Left hindlimb (tissue), 1 donor: ENCODE data around the gene TRPM5.
A peak's percentile ranks its signal among the peaks of the same experiment; 100 is the strongest.

Source experiments
- DNase-seq: peaks from one replicate; pipeline ENCODE4 v3.0.0-alpha.2; 2018

Gene TRPM5

DNA sequence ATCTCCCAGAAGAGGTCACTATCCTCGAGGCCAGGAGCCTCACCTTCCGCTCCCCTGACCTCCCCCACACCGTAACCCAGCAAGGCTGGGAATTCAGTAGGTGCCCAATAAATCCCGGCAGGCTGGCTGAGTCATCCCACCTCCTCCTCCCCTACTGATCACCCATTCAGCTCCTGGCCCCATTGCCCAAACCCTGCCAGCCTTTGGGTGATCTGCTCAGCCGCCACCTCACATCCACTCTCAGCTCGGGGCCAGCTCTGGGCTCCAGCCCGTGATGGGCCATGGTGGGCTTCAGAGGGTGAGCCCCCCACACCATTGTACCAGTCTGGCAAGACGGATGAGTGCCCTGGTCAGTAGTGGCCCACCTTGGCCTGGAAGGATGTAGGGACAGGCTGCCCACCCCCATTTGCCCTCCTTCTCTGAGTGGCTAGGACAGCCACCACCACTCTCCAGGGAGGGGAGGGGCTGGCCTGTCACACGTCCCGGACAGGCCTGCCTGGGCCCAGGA is 8.2 kb downstream of the TRPM5 start:
- DNase-seq, result no peak

- DNase-seq, result peak; percentile 10
These were observed 8.9 kb downstream of the TRPM5 start for GRCh38 chr11:2435288-2436012.

DNA sequence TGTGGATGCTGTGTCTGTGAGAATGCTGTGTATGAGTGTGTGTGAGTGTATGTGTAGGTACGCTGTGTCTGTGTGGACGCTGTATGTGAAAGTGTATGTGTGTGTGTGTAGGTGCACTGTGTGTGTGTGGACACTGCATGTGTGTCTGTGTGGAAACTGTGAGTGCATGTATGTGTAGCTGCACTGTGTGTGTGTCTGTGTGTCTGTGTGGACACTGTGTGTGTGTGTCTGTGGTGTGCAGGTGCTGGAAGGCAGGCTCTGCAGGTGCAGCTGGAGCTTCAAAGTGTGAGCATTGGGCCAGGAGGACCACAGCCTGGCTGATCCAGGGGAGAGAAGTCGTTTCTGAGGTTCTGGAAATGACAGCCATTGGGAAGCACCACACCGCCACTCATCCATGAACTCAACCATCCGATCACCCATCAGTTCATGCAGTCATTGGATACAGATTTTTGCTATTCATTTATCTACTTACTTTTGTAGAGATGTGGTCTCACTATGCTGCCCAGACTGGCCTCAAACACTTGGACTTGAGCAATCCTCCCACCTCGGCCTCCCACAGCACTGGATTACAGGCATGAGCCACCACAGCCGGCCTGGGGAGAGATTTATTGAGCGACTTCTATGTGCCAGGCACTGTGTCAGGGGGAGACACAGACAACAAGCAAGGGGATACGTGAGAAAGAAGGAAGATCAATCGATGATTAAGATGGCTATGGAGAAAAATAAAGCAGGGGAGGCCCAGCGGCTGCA is 9.6 kb downstream of the TRPM5 start:
- DNase-seq, result peak; percentile 15

GRCh38 chr11:2434008-2434407 is 10.3 kb downstream of the TRPM5 start:
- no peak for DNase-seq

DNA sequence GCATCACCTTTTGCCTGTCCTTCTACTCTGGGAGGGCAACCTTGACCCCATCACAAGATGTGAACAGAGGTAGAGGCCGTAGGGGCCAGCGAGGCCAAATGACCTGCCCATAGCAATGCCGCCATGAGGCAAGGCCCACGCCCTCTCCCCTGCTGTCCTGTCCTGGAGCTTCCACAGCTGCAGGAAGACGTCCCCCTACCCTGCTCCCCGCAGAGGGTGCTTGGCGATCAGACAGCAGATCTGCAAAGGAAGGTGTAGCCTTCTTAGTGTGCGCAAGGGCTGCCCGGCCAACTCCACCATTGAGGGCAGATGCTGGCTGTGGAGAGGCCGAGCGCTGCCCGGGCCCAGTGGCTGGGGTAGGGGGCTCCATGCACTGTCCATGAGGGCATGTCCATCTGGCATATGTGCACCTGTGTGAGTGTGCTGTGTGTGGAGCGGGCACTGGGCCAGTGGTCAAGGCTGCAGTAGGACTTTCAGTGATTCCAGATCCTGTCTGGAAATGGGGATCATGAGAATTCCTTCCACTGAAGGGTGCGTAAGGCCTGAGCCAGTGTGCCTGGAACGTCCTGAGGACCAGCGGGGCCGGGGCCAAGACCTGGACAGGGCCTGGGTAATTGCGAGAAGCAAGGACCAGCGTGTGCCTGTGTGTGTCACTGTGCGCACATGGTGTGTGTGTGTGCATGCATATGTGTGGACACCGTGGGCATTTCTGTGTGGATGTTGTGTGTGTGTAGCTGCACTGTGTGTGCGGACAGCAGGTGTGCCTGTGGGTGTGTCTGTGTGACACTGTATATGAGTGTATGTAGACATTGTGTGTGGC is 11.0 kb downstream of the TRPM5 start:
- peak; percentile 13 for DNase-seq

- peak; percentile 18 for DNase-seq
These were observed 11.7 kb downstream of the TRPM5 start for GRCh38 chr11:2432628-2433071.

GRCh38 chr11:2432171-2432621 is 12.1 kb downstream of the TRPM5 start:
- DNase-seq, result peak; percentile 21

- no peak for DNase-seq
These were observed 12.9 kb downstream of the TRPM5 start for GRCh38 chr11:2431395-2431794.

- DNase-seq, result no peak
These were observed 16.0 kb downstream of the TRPM5 start for GRCh38 chr11:2428322-2428795.

- no peak for DNase-seq
These were observed 16.5 kb downstream of the TRPM5 start for GRCh38 chr11:2427721-2428321.

GRCh38 chr11:2426826-2427521 is 17.3 kb downstream of the TRPM5 start:
- DNase-seq, result no peak

- no peak for DNase-seq
These were observed 18.1 kb downstream of the TRPM5 start for GRCh38 chr11:2426221-2426620.

DNA sequence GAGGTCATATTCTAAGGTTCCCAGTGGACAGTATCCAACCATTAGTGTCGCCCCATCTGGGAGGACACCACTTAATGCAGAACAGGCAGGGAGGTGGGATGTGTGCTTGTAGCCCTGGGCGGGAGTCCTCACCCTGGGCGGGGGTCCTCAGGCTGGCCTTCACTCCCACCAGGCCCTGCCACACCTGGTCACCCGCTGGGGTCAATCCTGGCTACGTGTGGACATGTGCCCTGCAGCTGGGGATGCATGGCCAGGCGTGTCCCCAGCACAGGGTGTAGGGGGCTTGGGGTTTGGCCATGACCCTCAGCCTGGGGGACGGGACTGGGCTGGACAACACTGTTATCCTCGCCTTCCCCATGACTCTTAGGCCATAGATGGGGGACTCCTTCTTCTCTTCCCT is 18.8 kb downstream of the TRPM5 start:
- no peak for DNase-seq

- DNase-seq, result no peak
These were observed 19.4 kb downstream of the TRPM5 start for GRCh38 chr11:2424811-2425495.

DNA sequence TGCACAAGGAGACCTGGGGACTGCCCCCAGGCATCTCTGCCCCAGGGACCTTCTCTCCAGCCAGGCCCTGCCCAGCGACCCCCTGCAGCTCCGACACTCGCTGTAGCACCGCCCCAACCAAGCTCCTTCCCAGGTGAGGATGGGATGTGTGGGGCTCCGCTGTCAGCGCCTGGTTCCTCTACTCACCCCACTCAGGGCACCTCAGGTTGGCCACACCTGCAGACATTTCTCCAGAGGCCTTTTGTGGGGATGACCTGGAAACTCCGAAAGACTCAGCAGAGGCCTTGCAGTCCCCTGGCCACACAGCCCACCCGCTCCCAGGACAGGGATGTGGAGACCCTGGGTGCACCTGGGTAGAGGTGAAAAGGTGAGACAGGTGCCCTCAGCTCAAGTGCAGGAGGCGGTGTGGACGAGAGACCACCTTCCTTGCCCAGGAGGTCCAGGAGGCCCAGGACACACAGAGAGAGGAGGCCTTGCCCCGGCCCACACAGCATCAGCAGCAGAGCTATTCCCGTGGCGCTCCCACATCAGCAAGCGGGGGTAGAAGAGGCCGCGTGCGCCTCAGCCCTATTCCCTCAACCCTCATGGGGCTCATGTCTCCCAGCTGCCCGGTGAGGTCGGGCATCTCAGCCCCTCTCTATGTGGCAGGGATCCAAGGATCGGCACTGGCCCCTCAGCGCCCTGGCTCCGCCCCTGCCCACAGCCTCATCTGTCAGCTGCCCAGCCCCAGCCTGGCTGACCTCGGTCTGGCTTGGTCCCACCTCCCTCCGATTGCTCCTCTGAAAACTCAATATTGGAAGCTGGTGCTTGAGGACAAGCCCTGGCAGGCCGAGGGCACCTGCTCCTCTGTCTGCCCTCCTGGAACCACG is 20.9 kb downstream of the TRPM5 start:
- no peak for DNase-seq

- no peak for DNase-seq
These were observed 21.7 kb downstream of the TRPM5 start for GRCh38 chr11:2422461-2423156.

- DNase-seq, result no peak
These were observed 22.3 kb downstream of the TRPM5 start for GRCh38 chr11:2421996-2422395.

GRCh38 chr11:2421226-2421994 is 22.9 kb downstream of the TRPM5 start:
- DNase-seq, result no peak
